ENCODE measurements around the gene USP19. TPM values are rescaled to one million over a fixed set of nuclear protein-coding genes. Genes with fewer than 3 reads are reported as not detected.
A peak's percentile ranks its signal among the peaks of the same experiment; 100 is the strongest.

USP19 gene
- total RNA-seq, 4 donors from 2014 or later: 53.4 to 114 (median 76.4) TPM

- Histone ChIP-seq H3K27ac (no peak overlapping the region), H3K4me3 (no peak overlapping the region), H3K9me3 (no peaks in the 10 kb centered on the region), H3K36me3 (no peaks in the 10 kb centered on the region), H3K27me3 (peaks cover 9% of the 10 kb centered on the region), H3K4me1 (no peaks in the 10 kb centered on the region)
- TF ChIP-seq CTCF (IDR thresholded peaks at IDR 0.05) (no peak), POLR2A (IDR thresholded peaks at IDR 0.05) (no peak), POLR2AphosphoS5 (IDR thresholded peaks at IDR 0.05) (no peak)
- ATAC-seq: no peak
- WGBS, 2 donors (ENCODE audit: low coverage in 1 of 2): 94 to 95% methylated on average over 2 of the region's 3 CpGs
These were observed 19.5 kb upstream of the USP19 start for GRCh38 chr3:49140080-49140479.

- Histone ChIP-seq H3K27ac (no peak overlapping the region), H3K4me3 (no peak overlapping the region), H3K27me3 (peaks cover 9% of the 10 kb centered on the region), H3K4me1 (peaks cover 0 to 32% (median 21%) of the 10 kb centered on the region in 3 donors), H3K36me3 (peaks cover 0 to 10% of the 10 kb centered on the region in 2 donors), H3K9me3 (no peaks in the 10 kb centered on the region)
- 60 to 80% methylated on average over 1 to 2 of the region's 4 CpGs for WGBS, 2 donors (ENCODE audit: low coverage in 1 of 2)
- TF ChIP-seq CTCF (IDR thresholded peaks at IDR 0.05) (no peak), POLR2AphosphoS5 (IDR thresholded peaks at IDR 0.05) (no peak), POLR2A (IDR thresholded peaks at IDR 0.05) (no peak), EP300 (IDR thresholded peaks at IDR 0.05) (no peak)
- no peak for ATAC-seq
These were observed 14.9 kb upstream of the USP19 start for GRCh38 chr3:49135499-49135898.

GRCh38 chr3:49134471-49135265, 14.0 kb upstream of the USP19 start:
- H3K27ac ChIP-seq: peak overlapping the region in 3 of 4 donors; percentile 90 to 95 (median 91)
- peak overlapping the region in 1 of 2 donors; percentile 78 for H3K4me3 ChIP-seq
- TF ChIP-seq POLR2AphosphoS5 (IDR thresholded peaks at IDR 0.05) (no peak), EP300 (IDR thresholded peaks at IDR 0.05) (no peak)
- H3K36me3 ChIP-seq: peaks cover 0 to 19% of the 10 kb centered on the region in 2 donors
- no peaks in the 10 kb centered on the region for H3K9me3 ChIP-seq
- peaks cover 9% of the 10 kb centered on the region for H3K27me3 ChIP-seq
- H3K4me1 ChIP-seq: peaks cover 0 to 40% (median 24%) of the 10 kb centered on the region in 3 donors
- 0 to 100% methylated on average over 1 of the region's 3 CpGs for WGBS, 2 donors (ENCODE audit: low coverage in 1 of 2)
- ATAC-seq: no peak

GRCh38 chr3:49133226-49133951, 12.8 kb upstream of the USP19 start:
- Histone ChIP-seq H3K27ac (peak overlapping the region; percentile 68 to 95 (median 90)), H3K9me3 (no peaks in the 10 kb centered on the region), H3K4me3 (peak overlapping the region; percentile 78 to 92), H3K27me3 (peaks cover 9% of the 10 kb centered on the region), H3K36me3 (peaks cover 0 to 32% of the 10 kb centered on the region in 2 donors), H3K4me1 (peaks cover 0 to 51% (median 27%) of the 10 kb centered on the region in 3 donors)
- WGBS, 2 donors (ENCODE audit: low coverage in 1 of 2): 0% methylated on average over 2 to 3 of the region's 30 CpGs
- TF ChIP-seq CTCF (IDR thresholded peaks at IDR 0.05): no peak
- no peak for TF ChIP-seq POLR2AphosphoS5 (IDR thresholded peaks at IDR 0.05)
- no peak for TF ChIP-seq EP300 (IDR thresholded peaks at IDR 0.05)
- TF ChIP-seq POLR2A (IDR thresholded peaks at IDR 0.05): no peak
- ATAC-seq: peak; percentile 89

- peak; percentile 85 for ATAC-seq
- H3K4me1 ChIP-seq: peaks cover 0 to 51% (median 27%) of the 10 kb centered on the region in 3 donors
- no peaks in the 10 kb centered on the region for H3K9me3 ChIP-seq
- H3K27ac ChIP-seq: peak within 1 kb of the TSS; percentile 68 to 95 (median 90)
- peak within 1 kb of the TSS; percentile 78 to 92 for H3K4me3 ChIP-seq
- WGBS, 2 donors (ENCODE audit: low coverage in 1 of 2): 0% methylated on average over 7 of the region's 28 CpGs; no CpG with 5 or more reads in 1 of the 2 donors
- H3K27me3 ChIP-seq: peaks cover 2% of the 10 kb centered on the region
- peaks cover 0 to 39% of the 10 kb centered on the region in 2 donors for H3K36me3 ChIP-seq
- TF ChIP-seq POLR2AphosphoS5 (IDR thresholded peaks at IDR 0.05): peak; percentile 53
- peak; percentile 2 to 43 for TF ChIP-seq POLR2A (IDR thresholded peaks at IDR 0.05)
- peak in 2 of 4 experiments; percentile 6 to 22 for TF ChIP-seq CTCF (IDR thresholded peaks at IDR 0.05)
- TF ChIP-seq EP300 (IDR thresholded peaks at IDR 0.05): no peak
These were observed 12.0 kb upstream of the USP19 start, which contains the start of gene LAMB2 for GRCh38 chr3:49132437-49133225. LAMB2 (minus strand) TSS chr3:49133050; CDS start chr3:49132867, 183 bp downstream.

Measured in gastroesophageal sphincter (tissue), 4 donors.